GM21367 (cell line): ENCODE measurements around the gene NRL.

Source experiments
- ATAC-seq: cut with Tn5 transposase; IDR thresholded peaks from one replicate; pipeline ENCODE4 v1.9.1; 2021; ENCODE audit not compliant: unreplicated experiment

Gene NRL

GRCh38 chr14:24068711-24069410 is 45.9 kb downstream of the NRL start:
- no peak for ATAC-seq

DNA sequence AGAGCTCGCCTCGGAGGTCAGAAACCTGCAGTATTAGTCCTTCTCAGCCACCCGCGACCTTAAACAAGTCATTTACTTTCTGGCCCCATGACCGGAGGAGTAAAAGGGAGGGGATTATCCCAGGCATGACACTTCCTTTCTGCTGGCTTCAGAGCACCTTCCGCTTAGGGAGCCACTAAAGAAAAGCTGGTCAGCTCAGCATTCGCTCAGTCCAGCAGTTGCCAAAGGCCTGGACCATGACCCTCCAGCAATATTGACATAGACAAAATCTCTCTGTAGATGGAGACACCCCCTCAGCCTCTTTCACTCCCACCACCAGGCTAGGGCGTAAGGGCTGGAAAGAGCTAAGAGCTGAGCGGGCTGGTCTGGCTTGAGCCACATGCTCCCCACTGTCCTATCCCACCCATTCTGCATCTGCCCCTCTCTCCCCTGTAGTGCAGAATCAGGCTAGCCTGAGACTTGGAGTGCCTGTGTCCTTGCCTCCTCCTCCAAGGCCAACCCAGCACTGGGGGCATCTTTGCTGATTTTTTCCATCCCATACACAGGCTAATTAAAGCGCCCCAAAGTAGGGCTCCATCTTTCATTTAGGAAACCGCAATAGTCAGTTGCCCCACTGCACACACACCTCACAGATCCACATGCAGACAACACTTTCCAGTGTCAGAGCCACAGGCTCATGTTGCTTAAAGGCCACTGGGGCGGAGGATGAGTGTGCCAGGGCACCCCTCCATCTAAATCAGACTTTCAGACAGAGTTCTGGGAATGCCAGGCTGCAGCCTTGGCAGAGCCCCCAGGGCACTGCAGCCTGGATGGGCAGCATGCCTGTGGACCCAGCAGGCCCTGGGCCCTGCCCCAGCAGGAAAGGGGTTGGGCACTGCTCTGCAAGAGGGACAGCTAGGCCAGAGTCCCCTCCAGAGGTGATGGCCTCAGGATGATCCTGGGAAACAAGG is 47.3 kb downstream of the NRL start:
- no peak for ATAC-seq

DNA sequence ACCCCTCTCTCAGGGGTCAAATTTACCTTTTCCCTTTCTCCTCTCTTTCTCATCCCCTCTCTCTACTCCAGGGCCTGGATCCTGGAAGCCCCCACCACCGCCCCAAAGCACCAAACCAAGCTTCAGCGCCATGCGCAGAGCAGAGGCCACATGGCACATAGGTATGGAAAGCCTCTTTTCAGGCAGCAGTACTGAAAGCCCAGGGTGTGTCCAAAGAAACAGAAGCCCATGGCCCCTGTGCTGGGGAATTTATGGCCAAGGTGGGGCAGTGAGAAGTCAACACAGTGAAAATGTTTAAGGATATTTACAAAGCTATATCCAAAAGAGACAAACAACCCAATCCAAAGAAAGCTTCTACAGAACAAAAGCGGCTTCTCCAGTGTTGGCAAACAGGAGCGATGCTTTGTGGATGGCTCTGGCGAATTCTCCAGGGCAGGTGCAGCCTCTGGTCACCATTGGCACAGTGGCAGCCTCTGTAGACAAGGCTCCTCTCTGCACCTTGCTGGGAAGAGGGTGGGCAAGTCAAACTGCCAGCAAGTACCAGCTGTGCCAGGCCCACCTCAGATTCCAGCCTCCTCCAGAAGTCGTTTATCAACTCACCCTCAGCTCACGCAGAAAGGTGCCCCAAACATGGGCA is 48.1 kb downstream of the NRL start:
- no peak for ATAC-seq

DNA sequence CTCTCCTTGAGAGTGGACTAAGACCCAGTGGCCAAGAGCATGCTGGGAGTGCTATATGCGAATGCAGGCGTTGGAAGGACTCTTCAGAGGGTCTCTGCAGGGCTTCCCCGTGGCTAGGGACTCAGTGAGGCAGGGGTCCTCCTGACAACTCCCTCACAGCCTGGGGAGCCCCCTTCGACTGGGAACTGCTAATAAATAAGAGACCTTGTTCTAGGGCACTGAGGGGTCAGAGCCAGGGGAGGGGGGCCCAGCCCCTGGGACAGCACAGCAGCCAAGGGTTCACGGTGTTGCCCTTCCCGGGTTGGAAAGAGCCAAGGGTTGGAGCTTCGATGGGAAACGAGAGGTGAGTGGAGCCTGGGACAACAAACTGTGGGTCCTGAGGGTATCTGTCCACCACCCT is 49.3 kb downstream of the NRL start:
- ATAC-seq, result no peak

DNA sequence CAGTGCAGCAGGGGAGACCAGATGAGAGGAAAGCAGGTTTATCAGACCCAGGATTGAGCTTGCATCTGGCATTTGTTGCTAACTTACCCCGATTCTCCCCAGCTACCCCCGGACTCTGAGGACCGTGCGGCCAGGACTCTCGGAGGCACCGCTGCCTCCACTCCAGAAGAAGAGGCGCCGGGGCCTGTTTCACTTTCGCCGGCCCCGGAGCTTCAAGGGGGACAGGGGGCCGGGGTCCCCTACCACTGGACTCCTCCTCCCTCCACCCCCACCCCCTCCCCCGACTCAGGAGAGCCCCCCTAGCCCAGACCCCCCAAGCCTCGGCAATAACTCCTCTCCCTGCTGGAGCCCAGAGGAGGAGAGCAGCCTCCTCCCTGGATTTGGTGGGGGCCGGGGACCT is 49.9 kb downstream of the NRL start:
- ATAC-seq, result no peak

GRCh38 chr14:24064091-24064795 is 50.5 kb downstream of the NRL start:
- ATAC-seq, result no peak

DNA sequence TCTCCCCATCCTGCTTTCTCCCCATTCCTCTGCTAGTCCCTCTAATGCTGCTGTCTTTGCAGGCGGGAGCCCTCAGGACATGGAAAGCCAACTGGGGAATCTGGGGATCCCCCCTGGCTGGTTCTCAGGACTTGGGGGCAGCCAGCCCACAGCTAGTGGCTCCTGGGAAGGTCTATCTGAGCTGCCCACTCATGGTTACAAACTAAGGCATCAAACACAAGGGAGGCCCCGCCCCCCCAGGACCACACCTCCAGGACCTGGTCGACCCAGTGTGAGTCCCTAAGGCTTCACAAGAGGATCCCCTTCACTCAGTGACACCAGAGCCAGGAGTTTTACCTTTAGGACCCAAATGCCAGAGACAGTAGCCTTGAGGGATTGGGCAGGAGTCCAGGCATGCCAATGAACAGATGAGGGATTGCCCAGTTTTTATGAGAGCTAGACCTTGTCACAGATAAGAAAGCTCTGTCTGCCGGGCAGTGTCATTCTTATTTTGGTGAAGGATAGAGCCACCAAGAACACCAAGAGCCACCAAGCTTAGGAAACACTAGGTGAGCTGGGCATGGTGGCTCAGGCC is 51.4 kb downstream of the NRL start:
- no peak for ATAC-seq

- no peak for ATAC-seq
Measured at GRCh38 chr14:24062216-24062980, 52.4 kb downstream of the NRL start.

- ATAC-seq, result no peak
Measured at GRCh38 chr14:24060984-24061913, 53.5 kb downstream of the NRL start.

DNA sequence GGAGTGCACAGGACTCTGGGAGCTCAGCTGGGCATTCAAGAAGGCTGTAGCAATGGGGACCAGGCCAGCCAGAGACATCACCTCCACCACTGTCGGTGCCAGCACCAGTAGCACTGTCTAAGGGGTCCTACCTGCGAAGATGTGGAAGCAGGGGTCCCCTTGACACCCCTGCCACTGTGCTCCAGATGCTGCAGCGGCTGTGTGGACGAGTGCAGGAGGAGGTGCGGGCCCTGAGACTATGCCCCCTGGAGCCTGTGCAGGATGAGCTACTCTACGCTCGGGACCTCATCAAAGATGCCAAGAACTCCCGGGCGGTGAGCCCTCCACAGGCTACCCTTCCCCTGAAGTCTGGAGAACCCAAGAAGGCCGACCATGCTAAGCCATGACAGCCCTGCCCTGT is 54.3 kb downstream of the NRL start:
- ATAC-seq, result no peak

GRCh38 chr14:24059841-24060388 is 54.8 kb downstream of the NRL start:
- ATAC-seq, result no peak

GRCh38 chr14:24058951-24059475 is 55.7 kb downstream of the NRL start:
- no peak for ATAC-seq

GRCh38 chr14:24058260-24058950 is 56.3 kb downstream of the NRL start:
- ATAC-seq, result no peak

DNA sequence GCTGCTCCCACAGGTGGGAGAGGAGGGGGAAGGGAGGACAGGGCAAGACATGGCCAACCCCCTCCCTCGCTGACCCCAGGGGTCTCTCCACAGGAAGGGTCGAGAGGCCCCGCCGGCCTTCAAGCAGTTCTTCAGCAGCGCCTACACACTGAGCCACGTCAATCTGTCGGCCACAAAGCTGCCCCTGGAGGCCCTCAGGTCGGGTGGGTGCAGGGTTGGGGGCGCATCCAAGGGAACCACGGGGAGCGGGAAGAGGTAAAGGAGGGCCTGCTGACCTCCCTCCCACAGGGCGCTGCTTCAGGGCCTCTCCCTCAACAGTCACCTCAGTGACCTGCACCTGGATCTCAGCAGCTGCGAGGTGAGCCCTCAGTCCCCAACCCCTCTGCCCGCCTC is 56.9 kb downstream of the NRL start:
- ATAC-seq, result no peak

DNA sequence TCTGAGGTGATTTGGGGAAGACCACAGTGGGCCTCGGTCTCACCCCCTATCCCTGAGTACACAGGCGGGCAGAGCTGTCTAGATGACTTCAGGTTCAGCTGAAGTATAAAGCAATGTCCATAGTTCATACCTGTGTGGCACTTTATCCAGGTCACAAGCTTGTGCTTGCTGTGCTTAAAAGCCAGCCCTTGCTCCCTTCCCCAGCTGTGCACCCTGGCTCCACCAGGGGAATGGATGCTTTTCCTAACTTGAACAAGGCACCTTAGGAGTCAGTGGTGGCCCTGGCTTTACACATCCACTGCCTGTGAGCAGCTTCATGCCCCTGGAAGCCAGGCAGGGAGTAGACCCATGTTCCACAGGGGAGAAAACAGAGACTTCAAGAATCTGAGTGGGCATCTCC is 57.5 kb downstream of the NRL start:
- ATAC-seq, result no peak

DNA sequence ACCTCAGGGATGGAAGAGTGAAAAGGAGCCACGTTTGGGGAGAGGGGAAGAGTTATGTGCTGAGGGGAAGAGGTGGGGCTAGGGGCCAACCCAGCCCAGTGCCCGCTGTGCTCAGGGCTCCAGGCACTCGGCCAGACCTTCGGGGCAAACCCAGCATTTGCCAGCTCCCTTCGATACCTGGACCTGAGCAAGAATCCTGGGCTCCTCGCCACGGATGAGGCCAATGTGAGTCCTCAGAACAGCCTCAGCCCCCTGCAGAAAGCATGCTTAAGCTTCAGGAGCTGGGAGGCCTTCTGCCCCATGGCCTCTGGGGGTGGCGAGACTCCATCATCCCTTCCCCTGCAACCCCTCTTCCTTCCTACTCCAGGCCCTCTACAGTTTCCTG is 58.0 kb downstream of the NRL start:
- no peak for ATAC-seq

- ATAC-seq, result no peak
Measured at GRCh38 chr14:24055971-24056799, 58.6 kb downstream of the NRL start.
